Thyroid gland (tissue), 4 donors: Measurements from ENCODE around the gene CPVL. TPM values are rescaled to one million over a fixed set of nuclear protein-coding genes. Genes with fewer than 3 reads are reported as not detected.
A peak's percentile ranks its signal among the peaks of the same experiment; 100 is the strongest.

Experiments used
- DNase-seq, 2 donors: peaks; one replicate each; pipeline ENCODE4 v3.0.0-alpha.2; 2019
- H3K27ac ChIP-seq, 3 donors: fragments of 200-600 bp; sonication (generic); 1 replicate in 2 of 3; 2 replicates in 1 of 3; pipeline ENCODE4 v1.5.1; 2016 to 2019; ENCODE audit warnings: mild to moderate bottlenecking in 1 of 3, moderate library complexity in 1 of 3
- H3K27me3 ChIP-seq: fragments of 200-600 bp; sonication (generic); one replicate; pipeline ENCODE4 v1.5.1; 2019
- H3K36me3 ChIP-seq, 2 donors: fragments of 200-600 bp; sonication (generic); one replicate each; pipeline ENCODE4 v1.5.1; 2016 to 2019
- H3K4me1 ChIP-seq, 2 donors: fragments of 200-600 bp; sonication (generic); one replicate each; pipeline ENCODE4 v1.5.1; 2017 to 2019
- H3K4me3 ChIP-seq, 3 donors: fragments of 200-600 bp; sonication (generic); replicated peaks in 1 of 3; 1 replicate in 2 of 3; 2 replicates in 1 of 3; pipeline ENCODE4 v1.5.1; 2016; ENCODE audit warnings: mild to moderate bottlenecking in 1 of 3
- H3K9me3 ChIP-seq: fragments of 200-600 bp; sonication (generic); one replicate; pipeline ENCODE4 v1.5.1; 2017
- CTCF ChIP-seq, 6 experiments: fragments of 200-600 bp in 3 of 6; fragments of 450-650 bp in 3 of 6; sonication (generic) in 3 of 6; IDR thresholded peaks; one replicate each; pipeline ENCODE4 v1.5.1; 2016 to 2019; ENCODE audit warnings: antibody characterized with exemption in 6 of 6, mild to moderate bottlenecking in 2 of 6, inconsistent platforms in 1 of 6, moderate library complexity in 1 of 6
- POLR2A ChIP-seq, 2 donors: fragments of 450-650 bp; IDR thresholded peaks; one replicate each; pipeline ENCODE4 v1.6.1; 2017; ENCODE audit warnings: antibody characterized with exemption in 2 of 2, mild to moderate bottlenecking in 2 of 2, moderate library complexity in 1 of 2
- WGBS, 2 donors: methylation state at CpG; one replicate each; pipeline ENCODE4 v1.1.5; 2017; 5-methylcytosine and 5-hydroxymethylcytosine counted together
- intact Hi-C: fragments of 100-400 bp; cut with DNase I; formaldehyde crosslinking; loops from one replicate; pipeline ENCODE4 v1.15.1; 2023
- total RNA-seq, 4 donors: library from RNA; depleted of rRNA; stranded (reverse); fragments of >200 nt; gene quantifications; one replicate each; pipeline ENCODE4 v1.2.3, GENCODE V29; 2016

CPVL gene
- total RNA-seq, 4 donors from 2014 or later = 79.8 to 182 (median 111) TPM

- DNase-seq = no peak
- Histone ChIP-seq H3K27ac (no peak overlapping the region), H3K36me3 (no peaks in the 10 kb centered on the region), H3K4me3 (no peak overlapping the region), H3K27me3 (no peaks in the 10 kb centered on the region), H3K4me1 (no peaks in the 10 kb centered on the region), H3K9me3 (no peaks in the 10 kb centered on the region)
- TF ChIP-seq CTCF (IDR thresholded peaks at IDR 0.05) (no peak), POLR2A (IDR thresholded peaks at IDR 0.05) (no peak)
- WGBS, 2 donors = 84 to 91% methylated on average over 5 of the region's 5 CpGs
- intact Hi-C loops = no loop called here
Measured at GRCh38 chr7:29076631-29077030, 69.7 kb downstream of the CPVL start.

- Histone ChIP-seq H3K27ac (no peak overlapping the region), H3K9me3 (no peaks in the 10 kb centered on the region), H3K36me3 (no peaks in the 10 kb centered on the region), H3K4me3 (no peak overlapping the region), H3K27me3 (no peaks in the 10 kb centered on the region), H3K4me1 (no peaks in the 10 kb centered on the region)
- TF ChIP-seq POLR2A (IDR thresholded peaks at IDR 0.05) (no peak), CTCF (IDR thresholded peaks at IDR 0.05) (no peak)
- 76 to 85% methylated on average over 1 of the region's 1 CpG for WGBS, 2 donors
- DNase-seq = no peak
- intact Hi-C loops = no loop called here
Measured at GRCh38 chr7:29075606-29076005, 70.7 kb downstream of the CPVL start.

GRCh38 chr7:29071203-29071874, 75.0 kb downstream of the CPVL start:
- no peak for TF ChIP-seq POLR2A (IDR thresholded peaks at IDR 0.05)
- TF ChIP-seq CTCF (IDR thresholded peaks at IDR 0.05) = no peak
- intact Hi-C loops = no loop called here
- Histone ChIP-seq H3K27me3 (no peaks in the 10 kb centered on the region), H3K9me3 (no peaks in the 10 kb centered on the region), H3K36me3 (no peaks in the 10 kb centered on the region), H3K4me3 (no peak overlapping the region), H3K27ac (no peak overlapping the region), H3K4me1 (no peaks in the 10 kb centered on the region)
- WGBS, 2 donors = 62 to 70% methylated on average over 5 of the region's 5 CpGs
- no peak for DNase-seq

GRCh38 chr7:29066641-29067040, 79.7 kb downstream of the CPVL start:
- Histone ChIP-seq H3K27me3 (no peaks in the 10 kb centered on the region), H3K4me3 (no peak overlapping the region), H3K36me3 (no peaks in the 10 kb centered on the region), H3K4me1 (no peaks in the 10 kb centered on the region), H3K27ac (no peak overlapping the region), H3K9me3 (no peaks in the 10 kb centered on the region)
- intact Hi-C loops = no loop called here
- no peak for DNase-seq
- 98 to 100% methylated on average over 2 of the region's 2 CpGs for WGBS, 2 donors
- TF ChIP-seq POLR2A (IDR thresholded peaks at IDR 0.05) = no peak
- TF ChIP-seq CTCF (IDR thresholded peaks at IDR 0.05) = no peak

GRCh38 chr7:29065181-29065857, 81.0 kb downstream of the CPVL start:
- no peaks in the 10 kb centered on the region for H3K27me3 ChIP-seq
- intact Hi-C loops = no loop called here
- H3K9me3 ChIP-seq = no peaks in the 10 kb centered on the region
- TF ChIP-seq POLR2A (IDR thresholded peaks at IDR 0.05) = no peak
- TF ChIP-seq CTCF (IDR thresholded peaks at IDR 0.05) = no peak
- H3K27ac ChIP-seq = peak overlapping the region in 1 of 3 donors; percentile 25
- no peaks in the 10 kb centered on the region for H3K36me3 ChIP-seq
- no peaks in the 10 kb centered on the region for H3K4me1 ChIP-seq
- no peak overlapping the region for H3K4me3 ChIP-seq
- DNase-seq = no peak
- WGBS, 2 donors = 50 to 53% methylated on average over 5 of the region's 5 CpGs
